Liver (tissue), 9 donors: ENCODE results near the gene DCTPP1. TPM values are rescaled to one million over a fixed set of nuclear protein-coding genes. Genes with fewer than 3 reads are reported as not detected.
"Not testable (repeated sequence)": the region's sequence is repeated elsewhere in the genome, so short reads cannot be mapped to it uniquely, and the experiment has no call there.

ENCODE experiments used
- DNase-seq: peaks from one replicate; pipeline ENCODE4 v3.0.0-alpha.2; 2017; ENCODE audit warnings: low spot score
- H3K27ac ChIP-seq, 2 donors: one replicate each; pipeline ENCODE4 v1.7.0; 2013; ENCODE audit warnings: inconsistent platforms in 2 of 2, low read length in 2 of 2, control low read depth in 1 of 2, low read depth in 1 of 2, mild to moderate bottlenecking in 1 of 2
- H3K27me3 ChIP-seq, 4 donors: one replicate each; pipeline versions ENCODE4 v1.6.1 to v1.7.0; 2013; ENCODE audit warnings: low read length in 3 of 4, inconsistent platforms in 1 of 4, mild to moderate bottlenecking in 1 of 4, moderate library complexity in 1 of 4; ENCODE audit not compliant: control insufficient read depth in 4 of 4, insufficient read depth in 4 of 4
- H3K36me3 ChIP-seq, 4 donors: one replicate each; pipeline versions ENCODE4 v1.6.1 to v1.7.0; 2013; ENCODE audit warnings: low read length in 3 of 4, mild to moderate bottlenecking in 3 of 4, low read depth in 1 of 4, moderate library complexity in 1 of 4; ENCODE audit not compliant: control insufficient read depth in 4 of 4, insufficient read depth in 3 of 4
- H3K4me1 ChIP-seq, 4 donors: one replicate each; pipeline versions ENCODE4 v1.6.1 to v1.7.0; 2013; ENCODE audit warnings: low read length in 3 of 4, mild to moderate bottlenecking in 3 of 4, moderate library complexity in 1 of 4; ENCODE audit not compliant: control insufficient read depth in 4 of 4, insufficient read depth in 4 of 4
- H3K4me3 ChIP-seq, 3 donors: one replicate each; pipeline versions ENCODE4 v1.6.1 to v1.7.0; 2013; ENCODE audit warnings: low read length in 3 of 3, control low read depth in 1 of 3, low read depth in 1 of 3, mild to moderate bottlenecking in 1 of 3
- H3K9ac ChIP-seq, 2 donors: one replicate each; pipeline ENCODE4 v1.7.0; 2013; ENCODE audit warnings: low read length in 2 of 2, mild to moderate bottlenecking in 2 of 2, moderate library complexity in 2 of 2, control low read depth in 1 of 2, low read depth in 1 of 2
- H3K9me3 ChIP-seq, 4 donors: one replicate each; pipeline versions ENCODE4 v1.6.1 to v1.7.0; 2013; ENCODE audit warnings: low read length in 3 of 4; ENCODE audit not compliant: control insufficient read depth in 4 of 4
- ATF3 ChIP-seq: IDR thresholded peaks from 2 replicates; pipeline ENCODE4 v1.6.1; 2016; ENCODE audit warnings: antibody characterized with exemption
- CTCF ChIP-seq: fragments of 150-350 bp; IDR thresholded peaks from 2 replicates; pipeline ENCODE4 v1.5.1; 2017; ENCODE audit warnings: improper control_type of control experiment, low read depth, low read length; ENCODE audit not compliant: missing input control
- EGR1 ChIP-seq, 2 donors: IDR thresholded peaks; 2 replicates each; pipeline ENCODE4 v1.6.1; 2016 to 2018; ENCODE audit warnings: antibody characterized with exemption in 2 of 2, low read depth in 2 of 2
- FOXA1 ChIP-seq: IDR thresholded peaks from 2 replicates; pipeline ENCODE4 v1.6.1; 2016; ENCODE audit warnings: antibody characterized with exemption
- FOXA2 ChIP-seq: IDR thresholded peaks from 2 replicates; pipeline ENCODE4 v1.6.1; 2016; ENCODE audit warnings: antibody characterized with exemption
- HNF4A ChIP-seq, 2 donors: conservative IDR thresholded peaks; 2 replicates each; pipeline ENCODE4 v1.6.1; 2016; ENCODE audit warnings: antibody characterized with exemption in 2 of 2, mild to moderate bottlenecking in 2 of 2
- HNF4G ChIP-seq: IDR thresholded peaks from 2 replicates; pipeline ENCODE4 v1.6.1; 2016; ENCODE audit warnings: antibody characterized with exemption
- MAX ChIP-seq: IDR thresholded peaks from 2 replicates; pipeline ENCODE4 v1.6.1; 2016; ENCODE audit warnings: antibody characterized with exemption
- REST ChIP-seq: IDR thresholded peaks from 2 replicates; pipeline ENCODE4 v1.6.1; 2016; ENCODE audit warnings: antibody characterized with exemption, mild to moderate bottlenecking
- RXRA ChIP-seq, 2 donors: IDR thresholded peaks; 2 replicates each; pipeline ENCODE4 v1.6.1; 2017 to 2018; ENCODE audit warnings: antibody characterized with exemption in 2 of 2, mild to moderate bottlenecking in 1 of 2
- SP1 ChIP-seq: IDR thresholded peaks from 2 replicates; pipeline ENCODE4 v1.6.1; 2018; ENCODE audit warnings: antibody characterized with exemption, mild to moderate bottlenecking
- TAF1 ChIP-seq: conservative IDR thresholded peaks from 2 replicates; pipeline ENCODE4 v1.6.1; 2016; ENCODE audit warnings: antibody characterized with exemption, mild to moderate bottlenecking
- YY1 ChIP-seq: IDR thresholded peaks from 2 replicates; pipeline ENCODE4 v1.6.1; 2016; ENCODE audit warnings: antibody characterized with exemption, mild to moderate bottlenecking
- WGBS: extraction: QIAGEN DNeasy Blood & Tissue Kit; methylation state at CpG from one replicate; pipeline ENCODE4 v1.1.7; 2013; 5-methylcytosine and 5-hydroxymethylcytosine counted together
- polyA plus RNA-seq, 2 donors: library from polyadenylated mRNA; stranded (reverse) in 1 of 2; unstranded in 1 of 2; fragments of 200-250 nt in 1 of 2; fragments of >200 nt in 1 of 2; fragmentation: Nextera tagmentation in 1 of 2; extraction: Ambion mirVana in 1 of 2; gene quantifications; one replicate each; pipeline versions ENCODE4 v1.2.1 to v1.2.3, GENCODE V29; 2013 to 2015
- total RNA-seq, 2 donors: library from RNA; depleted of rRNA; stranded (reverse); fragments of >200 nt; gene quantifications; one replicate each; pipeline ENCODE4 v1.2.3, GENCODE V29; 2014
- donor health status: healthy.
- donor health status: healthy.
- donor health status: healthy.
- donor health status: healthy.
- donor health status: healthy.

Gene DCTPP1
- total and polyA plus RNA-seq, 4 donors, result 6.0 to 18.8 (median 15.0) TPM

GRCh38 chr16:30478766-30479478 is 49.1 kb upstream of the DCTPP1 start:
- WGBS, result 95% methylated on average over 12 of the region's 12 CpGs
- Histone ChIP-seq H3K4me1 (peaks cover 0 to 3% (median 0%) of the 10 kb centered on the region in 4 donors), H3K4me3 (no peak overlapping the region), H3K27ac (no peak overlapping the region), H3K36me3 (peaks cover 0 to 2% (median 2%) of the 10 kb centered on the region in 4 donors), H3K9ac (no peak overlapping the region), H3K27me3 (no peaks in the 10 kb centered on the region), H3K9me3 (no peaks in the 10 kb centered on the region)
- DNase-seq, result no peak
- TF ChIP-seq SP1 (no peak), MAX (no peak), HNF4A (conservative IDR thresholded peaks at IDR 0.05) (no peak), FOXA2 (no peak), EGR1 (IDR thresholded peaks at IDR 0.05; ENCODE audit: low read depth in 2 of 2) (no peak), RXRA (IDR thresholded peaks at IDR 0.05) (no peak), ATF3 (no peak), CTCF (no peak), YY1 (no peak), REST (no peak), TAF1 (no peak), HNF4G (no peak)

GRCh38 chr16:30477773-30478172 is 47.9 kb upstream of the DCTPP1 start:
- not testable (repeated sequence) for H3K4me3 ChIP-seq, H3K9ac ChIP-seq, H3K36me3 ChIP-seq, H3K27me3 ChIP-seq, H3K9me3 ChIP-seq, H3K27ac ChIP-seq, H3K4me1 ChIP-seq, DNase-seq
- 93% methylated on average over 3 of the region's 3 CpGs for WGBS

- WGBS, result 81% methylated on average over 3 of the region's 3 CpGs
- Histone ChIP-seq H3K9me3 (no peaks in the 10 kb centered on the region), H3K27ac (no peak overlapping the region), H3K4me1 (peaks cover 4 to 14% (median 8%) of the 10 kb centered on the region in 4 donors), H3K9ac (no peak overlapping the region), H3K27me3 (no peaks in the 10 kb centered on the region), H3K36me3 (peaks cover 0 to 2% (median 2%) of the 10 kb centered on the region in 4 donors), H3K4me3 (no peak overlapping the region)
- DNase-seq, result no peak
- TF ChIP-seq RXRA (IDR thresholded peaks at IDR 0.05) (no peak), REST (no peak), FOXA1 (no peak)
Observed at GRCh38 chr16:30476991-30477390, 47.2 kb upstream of the DCTPP1 start.
